ENCODE measurements around the gene GCNT2.
"Not testable (repeated sequence)": the region's sequence is repeated elsewhere in the genome, so short reads cannot be mapped to it uniquely, and the experiment has no call there.

GRCh38 chr6:10575519-10575918, 54.4 kb downstream of the GCNT2 start:
- not testable (repeated sequence) for TF ChIP-seq EZH2 (IDR thresholded peaks at IDR 0.05); POLR2AphosphoS5 (IDR thresholded peaks at IDR 0.05; ENCODE audit: borderline replicate concordance, low read depth, low read length)
